HFF-Myc (cell line): Measurements from ENCODE around the gene JMJD7.

Source experiments
- DNase-seq: peaks from one replicate; pipeline ENCODE4 v3.0.0-alpha.2; 2011; ENCODE audit warnings: low read depth; ENCODE audit errors: extremely low read depth
- H3K4me3 ChIP-seq: replicated peaks from 2 replicates; pipeline ENCODE4 v1.5.1; 2011; ENCODE audit warnings: low read depth, mild to moderate bottlenecking, control low read depth, low read length
- CTCF ChIP-seq: IDR thresholded peaks from 2 replicates; pipeline ENCODE4 v1.5.1; 2012; ENCODE audit warnings: mild to moderate bottlenecking, low read depth, low read length, control low read depth; ENCODE audit errors: missing control alignments

The JMJD7 gene

GRCh38 chr15:41884458-41884857, 56.6 kb downstream of the JMJD7 start:
- no peak overlapping the region for H3K4me3 ChIP-seq
- TF ChIP-seq CTCF = no peak
- no peak for DNase-seq

- TF ChIP-seq CTCF = no peak
- no peak overlapping the region for H3K4me3 ChIP-seq
- no peak for DNase-seq
Measured at GRCh38 chr15:41885321-41885720, 57.4 kb downstream of the JMJD7 start.

- no peak for DNase-seq
- no peak for TF ChIP-seq CTCF
- no peak overlapping the region for H3K4me3 ChIP-seq
Measured at GRCh38 chr15:41885841-41886240, 57.9 kb downstream of the JMJD7 start.

- DNase-seq = no peak
- H3K4me3 ChIP-seq = no peak overlapping the region
- TF ChIP-seq CTCF = no peak
Measured at GRCh38 chr15:41886741-41887140, 58.8 kb downstream of the JMJD7 start.

- no peak for TF ChIP-seq CTCF
- H3K4me3 ChIP-seq = no peak overlapping the region
Measured at GRCh38 chr15:41887161-41887560, 59.3 kb downstream of the JMJD7 start.

More at GRCh38 chr15:41887161-41887560, 59.3 kb downstream of the JMJD7 start:
- no peak for DNase-seq
